NCI-H345 treated with DMSO at 0.1 percent for 48 hours (cell line): ENCODE data around the gene ST6GALNAC3.
"Not testable (repeated sequence)": the region's sequence is repeated elsewhere in the genome, so short reads cannot be mapped to it uniquely, and the experiment has no call there.

Source experiments
- DNase-seq: peaks from one replicate; lab custom pipeline; 2025; ENCODE audit not compliant: unreplicated experiment; lab: John Stamatoyannopoulos, UW

The ST6GALNAC3 gene

GRCh38 chr1:76105372-76105771, 30.8 kb downstream of the ST6GALNAC3 start:
- no peak for DNase-seq

DNA sequence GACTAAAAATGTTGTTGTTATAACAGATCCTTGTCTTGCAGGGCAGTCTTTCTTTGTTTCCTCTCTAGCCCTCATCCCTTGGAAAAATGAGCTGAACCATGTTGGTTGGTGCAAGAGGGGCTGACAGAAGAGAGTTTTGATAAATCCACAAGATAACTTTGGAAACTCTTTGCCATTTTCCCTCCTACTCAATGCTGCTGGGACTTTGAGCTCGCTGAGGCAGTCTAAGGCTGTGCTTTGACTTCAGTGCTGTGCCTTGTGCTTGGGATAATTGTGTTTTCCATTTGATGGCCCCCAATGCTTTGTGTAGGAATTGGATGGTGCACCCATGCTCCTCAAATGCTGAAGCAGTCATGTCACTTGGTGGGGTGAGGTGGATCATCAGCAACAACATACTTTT, 31.7 kb downstream of the ST6GALNAC3 start:
- no peak for DNase-seq

DNA sequence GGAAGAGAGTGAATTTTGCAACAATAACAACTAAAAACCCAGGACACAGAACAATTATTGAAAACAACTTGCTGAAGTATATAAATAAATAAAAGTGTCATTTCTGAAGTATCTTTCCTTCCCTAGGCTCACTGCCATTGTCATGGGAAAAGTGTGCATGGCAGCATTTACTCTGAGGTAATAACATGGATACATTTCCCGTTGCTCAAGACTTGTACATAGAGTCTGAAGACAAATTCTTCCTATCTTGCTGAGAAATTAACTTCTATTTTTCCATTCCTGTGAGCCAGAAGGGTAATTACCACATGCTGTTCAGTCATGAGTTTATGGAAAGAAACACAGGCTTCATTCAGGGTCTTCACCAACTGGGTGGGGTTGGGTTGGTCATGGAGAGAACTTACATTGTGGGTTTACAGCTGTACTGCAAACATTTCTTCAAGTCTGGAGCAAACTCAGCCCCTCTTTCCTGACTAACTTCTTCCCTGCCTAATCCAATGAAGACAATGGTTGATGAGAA, 32.2 kb downstream of the ST6GALNAC3 start:
- no peak for DNase-seq

DNA sequence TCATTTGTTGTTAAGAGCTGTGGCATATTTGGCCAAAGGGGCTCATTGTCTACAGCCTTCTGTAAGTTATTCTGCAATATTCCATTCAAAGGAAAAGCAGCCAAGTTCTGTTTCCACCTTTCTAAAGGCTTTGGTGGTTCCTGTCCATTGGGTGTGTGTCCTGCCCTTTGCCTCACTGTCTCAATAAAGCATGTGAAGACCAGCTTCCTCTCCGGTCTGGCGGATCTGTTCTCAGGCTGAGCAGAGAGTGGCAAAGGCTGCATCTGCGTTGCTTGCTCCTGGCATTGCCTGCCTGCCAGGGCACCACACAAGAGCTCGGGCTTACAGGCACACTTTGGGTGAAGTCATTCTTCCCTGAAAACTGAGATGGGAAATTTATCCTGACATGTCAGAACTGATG, 34.9 kb downstream of the ST6GALNAC3 start:
- DNase-seq, result no peak

GRCh38 chr1:76109901-76110560, 35.5 kb downstream of the ST6GALNAC3 start:
- DNase-seq, result no peak

- DNase-seq, result no peak
Measured at GRCh38 chr1:76110666-76111065, 36.1 kb downstream of the ST6GALNAC3 start.

GRCh38 chr1:76112321-76112720, 37.8 kb downstream of the ST6GALNAC3 start:
- not testable (repeated sequence) for DNase-seq

DNA sequence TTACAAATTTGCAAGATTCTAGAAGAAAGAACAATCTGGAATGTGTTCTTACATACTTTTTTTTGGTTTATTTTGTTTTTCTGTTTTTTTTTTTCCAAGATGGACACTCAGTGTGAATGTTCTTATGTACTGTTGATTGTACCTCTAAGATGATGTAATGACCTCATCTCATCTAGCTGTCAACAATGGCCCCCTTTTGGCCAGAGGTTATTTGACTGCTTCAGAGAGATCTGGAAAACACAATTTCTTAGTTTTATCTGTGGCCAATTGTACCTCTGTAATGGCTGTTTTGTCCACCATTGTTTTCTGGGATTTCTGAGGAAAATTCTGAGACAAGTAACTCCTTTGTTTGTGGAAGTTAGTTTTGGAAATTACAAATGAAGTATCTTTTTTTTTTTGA, 38.9 kb downstream of the ST6GALNAC3 start:
- DNase-seq, result no peak

DNA sequence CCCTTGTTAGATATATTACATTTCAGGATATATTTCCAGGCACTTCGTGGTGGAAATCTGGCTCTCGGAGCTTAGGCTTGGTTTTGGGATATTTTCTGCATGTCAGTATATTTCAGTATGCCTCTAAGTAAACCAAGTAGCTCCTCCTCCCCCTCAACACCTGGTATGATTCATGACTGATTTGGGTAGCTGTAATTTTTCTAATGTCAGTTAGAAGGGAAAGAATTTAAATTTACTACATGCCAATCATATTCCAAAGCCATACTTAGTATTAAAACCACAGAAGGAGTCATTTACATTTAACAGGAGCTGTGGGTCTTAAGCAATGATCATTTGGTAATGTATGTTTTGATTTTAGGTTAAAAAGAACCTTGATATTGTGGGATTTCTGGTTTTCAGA, 40.6 kb downstream of the ST6GALNAC3 start:
- no peak for DNase-seq

GRCh38 chr1:76121850-76122249, 47.3 kb downstream of the ST6GALNAC3 start:
- no peak for DNase-seq

- no peak for DNase-seq
Measured at GRCh38 chr1:76122271-76122670, 47.7 kb downstream of the ST6GALNAC3 start.

- DNase-seq, result not testable (repeated sequence)
Measured at GRCh38 chr1:76123411-76124064, 49.0 kb downstream of the ST6GALNAC3 start.

GRCh38 chr1:76124196-76124595, 49.6 kb downstream of the ST6GALNAC3 start:
- DNase-seq, result no peak

DNA sequence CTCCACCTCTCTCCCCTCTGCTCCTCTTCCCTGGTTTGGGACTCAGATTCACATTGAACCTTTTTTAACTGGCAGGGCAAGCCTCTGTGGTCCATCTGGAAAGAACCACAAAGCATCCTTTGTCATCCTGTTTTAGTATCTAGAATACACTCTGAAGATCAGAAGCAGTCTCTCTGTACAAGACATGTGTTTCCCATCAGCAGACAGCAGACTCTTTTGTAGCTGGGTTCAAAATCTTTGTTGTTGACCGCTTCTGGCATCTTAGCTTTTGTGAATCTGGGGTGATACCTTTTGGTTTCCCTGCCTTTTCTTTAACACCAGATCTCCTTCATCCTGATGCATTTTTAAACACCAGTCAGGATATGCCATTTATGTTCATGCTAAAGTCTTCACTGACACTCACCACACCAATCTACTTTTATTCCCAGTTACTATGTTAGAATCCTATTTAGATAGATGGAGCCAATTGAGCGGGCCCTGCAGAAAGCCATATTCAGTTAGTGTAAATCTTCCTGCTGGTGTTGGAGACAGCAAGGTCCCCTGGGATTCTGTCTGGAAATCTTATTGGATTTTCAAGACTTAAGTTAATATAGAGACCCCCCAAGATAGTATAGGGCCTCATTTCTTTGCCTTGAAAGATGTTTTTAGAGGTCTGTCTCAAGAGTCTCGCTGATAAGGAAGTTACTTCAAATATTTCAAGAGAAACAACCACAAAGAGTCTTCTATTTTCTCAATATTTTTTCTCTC, 51.1 kb downstream of the ST6GALNAC3 start:
- no peak for DNase-seq

DNA sequence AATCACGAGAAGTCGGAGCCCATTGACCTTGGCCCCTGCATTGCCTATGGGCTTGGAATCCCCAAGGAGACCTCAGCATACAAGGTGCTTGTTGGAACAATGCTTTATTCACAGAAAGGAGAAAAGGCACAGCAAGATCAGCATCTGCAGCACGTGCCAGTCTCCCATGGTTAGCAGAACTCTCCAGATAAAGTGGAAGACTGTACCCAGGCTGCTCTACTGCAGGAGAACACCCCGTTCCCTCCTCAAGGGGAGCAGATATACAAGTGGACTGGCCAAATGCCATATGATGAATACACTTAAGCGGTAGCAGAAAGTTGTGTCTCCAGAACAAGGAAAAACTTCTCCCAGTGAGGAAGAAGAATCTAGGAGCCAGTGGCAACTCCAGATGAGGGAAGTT, 53.5 kb downstream of the ST6GALNAC3 start:
- DNase-seq, result no peak

DNA sequence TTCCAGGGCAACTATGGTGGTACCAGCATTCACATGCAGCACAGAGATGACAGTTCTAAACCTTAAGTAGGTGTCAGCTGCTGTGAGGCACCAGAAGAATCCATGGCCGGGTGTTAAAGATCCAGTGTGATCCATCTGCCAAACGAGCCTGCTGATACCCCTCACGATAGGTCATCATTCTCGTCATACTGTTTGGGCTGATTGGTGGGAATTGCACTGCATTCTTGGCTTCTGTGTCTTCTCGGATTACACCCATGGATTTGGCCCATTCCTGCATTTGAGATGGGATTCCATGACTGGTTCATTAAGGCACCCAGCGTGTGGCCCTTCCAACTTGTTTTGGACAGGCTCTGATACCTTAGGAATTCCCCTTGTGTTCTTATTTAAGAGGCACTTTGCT, 55.2 kb downstream of the ST6GALNAC3 start:
- no peak for DNase-seq

DNA sequence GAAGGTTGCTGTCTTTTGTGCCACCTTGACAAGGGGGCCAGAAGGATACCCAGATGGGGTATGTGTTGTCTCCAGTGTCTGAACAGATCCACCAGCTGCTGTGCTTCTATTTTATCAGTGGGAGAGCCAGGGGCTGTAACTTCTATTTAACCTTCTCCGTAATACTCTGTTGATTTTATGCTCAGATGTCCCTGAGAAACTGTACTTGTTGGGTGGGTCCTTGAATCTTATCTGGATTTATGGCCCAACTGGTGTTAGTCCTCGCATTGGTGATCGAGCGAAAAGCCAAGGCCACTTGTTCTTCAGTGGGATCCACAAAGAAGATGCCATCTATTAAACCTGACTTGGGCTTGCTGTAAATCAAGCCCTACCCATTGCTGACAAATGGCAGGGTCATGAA, 56.4 kb downstream of the ST6GALNAC3 start:
- no peak for DNase-seq

GRCh38 chr1:76133977-76134376, 59.4 kb downstream of the ST6GALNAC3 start:
- no peak for DNase-seq

DNA sequence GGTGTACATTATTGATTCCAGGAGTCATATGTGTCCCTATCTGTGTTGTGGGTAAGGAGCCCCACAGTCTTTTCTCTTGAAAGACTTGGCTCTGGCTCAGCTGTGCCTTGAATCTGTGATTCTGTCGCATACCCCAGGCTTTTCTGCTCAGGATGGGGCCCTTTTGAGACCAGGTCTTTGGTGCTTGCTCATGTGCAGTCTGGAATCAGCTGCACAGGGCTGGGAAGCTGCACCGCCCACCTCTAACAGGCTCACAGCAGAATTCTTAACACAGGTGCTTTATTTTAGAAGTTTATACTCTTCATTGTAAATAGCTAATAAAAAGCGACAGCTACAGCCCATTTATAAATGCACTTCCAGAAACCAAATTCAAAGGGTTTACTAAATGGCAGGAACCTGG, 61.3 kb downstream of the ST6GALNAC3 start:
- DNase-seq, result no peak

- DNase-seq, result no peak
Measured at GRCh38 chr1:76136894-76137293, 62.3 kb downstream of the ST6GALNAC3 start.

DNA sequence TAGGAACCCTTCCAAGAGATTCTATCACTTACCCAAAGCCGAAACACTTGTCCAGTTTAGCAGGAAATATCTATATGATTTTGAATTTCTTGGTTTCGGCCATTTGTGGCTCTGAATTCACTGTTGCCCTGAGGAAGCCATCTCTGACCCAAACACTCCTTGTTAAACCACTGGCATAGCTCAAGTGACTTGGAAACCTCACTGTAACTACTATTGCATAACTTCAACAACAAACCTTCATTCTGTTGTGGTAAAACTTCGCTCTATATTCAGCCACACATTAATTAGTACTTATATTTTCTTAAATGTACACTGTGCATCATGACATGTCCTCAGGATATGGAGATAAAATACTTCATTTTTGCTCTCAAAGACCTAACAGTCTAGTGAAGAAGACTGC, 63.2 kb downstream of the ST6GALNAC3 start:
- DNase-seq, result no peak

- DNase-seq, result no peak
Measured at GRCh38 chr1:76138217-76138616, 63.7 kb downstream of the ST6GALNAC3 start.
